Ureter (tissue), 1 donor: ENCODE results near the gene DPYSL4. TPM values are rescaled to one million over a fixed set of nuclear protein-coding genes. Genes with fewer than 3 reads are reported as not detected.
"Not testable (repeated sequence)": the region's sequence is repeated elsewhere in the genome, so short reads cannot be mapped to it uniquely, and the experiment has no call there.

Experiments
- DNase-seq: peaks from one replicate; pipeline ENCODE4 v3.0.0-alpha.2; 2020; ENCODE audit warnings: low spot score
- total RNA-seq: library from RNA; stranded (reverse); gene quantifications from one replicate; pipeline ENCODE4 v1.2.4, GENCODE V29; 2023
- donor health status: DM: yes; HTN: yes; CAD: no.

The DPYSL4 gene
- total RNA-seq, 1 donor from 2014 or later = 2.1 TPM

- no peak for DNase-seq
These were observed 20.2 kb downstream of the DPYSL4 start for GRCh38 chr10:132206806-132207535.

GRCh38 chr10:132207536-132208461 is 21.1 kb downstream of the DPYSL4 start:
- DNase-seq = no peak

- no peak for DNase-seq
These were observed 21.8 kb downstream of the DPYSL4 start for GRCh38 chr10:132208462-132209050.

- no peak for DNase-seq
These were observed 22.4 kb downstream of the DPYSL4 start for GRCh38 chr10:132209130-132209529.

GRCh38 chr10:132209978-132210530 is 23.3 kb downstream of the DPYSL4 start:
- DNase-seq = no peak

GRCh38 chr10:132210766-132211165 is 24.0 kb downstream of the DPYSL4 start:
- no peak for DNase-seq

GRCh38 chr10:132211246-132211645 is 24.5 kb downstream of the DPYSL4 start:
- no peak for DNase-seq

- DNase-seq = no peak
These were observed 26.1 kb downstream of the DPYSL4 start for GRCh38 chr10:132212816-132213215.

GRCh38 chr10:132213917-132214316 is 27.2 kb downstream of the DPYSL4 start:
- no peak for DNase-seq

- not testable (repeated sequence) for DNase-seq
These were observed 29.7 kb downstream of the DPYSL4 start for GRCh38 chr10:132216441-132216840.

GRCh38 chr10:132219486-132219885 is 32.7 kb downstream of the DPYSL4 start:
- no peak for DNase-seq

- no peak for DNase-seq
These were observed 33.3 kb downstream of the DPYSL4 start for GRCh38 chr10:132220061-132220460.

GRCh38 chr10:132220996-132221395 is 34.2 kb downstream of the DPYSL4 start:
- not testable (repeated sequence) for DNase-seq

GRCh38 chr10:132222726-132223125 is 36.0 kb downstream of the DPYSL4 start:
- DNase-seq = no peak

- peak; percentile 85 for DNase-seq
These were observed 36.4 kb downstream of the DPYSL4 start for GRCh38 chr10:132223156-132223590.

- no peak for DNase-seq
These were observed 37.0 kb downstream of the DPYSL4 start for GRCh38 chr10:132223611-132224342.

- no peak for DNase-seq
These were observed 37.8 kb downstream of the DPYSL4 start for GRCh38 chr10:132224343-132225072.

- no peak for DNase-seq
These were observed 38.5 kb downstream of the DPYSL4 start for GRCh38 chr10:132225073-132225848.

- DNase-seq = no peak
These were observed 39.1 kb downstream of the DPYSL4 start for GRCh38 chr10:132225849-132226205.
